HL-60/S4 treated with phorbol 12-myristate 13-acetate at 8.2 ng/mL for 4 days and 3 days (cell line): Measurements from ENCODE around the gene NFE2L3.
"Not testable (repeated sequence)": the region's sequence is repeated elsewhere in the genome, so short reads cannot be mapped to it uniquely, and the experiment has no call there.

ENCODE experiments used
- in situ Hi-C: fragments of 300-500 bp; cut with MboI; formaldehyde crosslinking; loops from 2 replicates; pipeline ENCODE4 v1.15.0; 2022; ENCODE audit warnings: low sequenced_read_pairs

Gene NFE2L3

GRCh38 chr7:26147030-26147429, 5.0 kb upstream of the NFE2L3 start:
- in situ Hi-C loops, result no loop called here

GRCh38 chr7:26147646-26148306, 4.2 kb upstream of the NFE2L3 start:
- in situ Hi-C loops, result not testable (repeated sequence)

- in situ Hi-C loops, result not testable (repeated sequence)
Observed at GRCh38 chr7:26148307-26148700, 3.7 kb upstream of the NFE2L3 start.

- in situ Hi-C loops, result no loop called here
Observed at GRCh38 chr7:26149391-26149977, 2.5 kb upstream of the NFE2L3 start.

- in situ Hi-C loops, result no loop called here
Observed at GRCh38 chr7:26151096-26151495, 902 bp upstream of the NFE2L3 start.

- in situ Hi-C loops, result no loop called here
Observed at GRCh38 chr7:26151650-26151952, 397 bp upstream of the NFE2L3 start.

GRCh38 chr7:26152782-26153240, 813 bp downstream of the NFE2L3 start:
- in situ Hi-C loops, result not testable (repeated sequence)

- in situ Hi-C loops, result no loop called here
Observed at GRCh38 chr7:26153241-26153822, 1.3 kb downstream of the NFE2L3 start.

GRCh38 chr7:26153823-26154783, 2.1 kb downstream of the NFE2L3 start:
- in situ Hi-C loops, result no loop called here

- in situ Hi-C loops, result no loop called here
Observed at GRCh38 chr7:26155531-26156375, 3.8 kb downstream of the NFE2L3 start.

GRCh38 chr7:26156451-26157420, 4.7 kb downstream of the NFE2L3 start:
- in situ Hi-C loops, result no loop called here

GRCh38 chr7:26157520-26158105, 5.6 kb downstream of the NFE2L3 start:
- in situ Hi-C loops, result no loop called here

GRCh38 chr7:26159243-26159642, 7.2 kb downstream of the NFE2L3 start:
- in situ Hi-C loops, result no loop called here

- in situ Hi-C loops, result no loop called here
Observed at GRCh38 chr7:26160896-26161295, 8.9 kb downstream of the NFE2L3 start.

- in situ Hi-C loops, result no loop called here
Observed at GRCh38 chr7:26162431-26162830, 10.4 kb downstream of the NFE2L3 start.

- in situ Hi-C loops, result not testable (repeated sequence)
Observed at GRCh38 chr7:26163804-26164203, 11.8 kb downstream of the NFE2L3 start.

- in situ Hi-C loops, result no loop called here
Observed at GRCh38 chr7:26165950-26166683, 14.1 kb downstream of the NFE2L3 start.

GRCh38 chr7:26166684-26167266, 14.8 kb downstream of the NFE2L3 start:
- in situ Hi-C loops, result no loop called here
